LNCaP clone FGC (cell line): ENCODE results near the gene COX8A.

Experiments
- DNase-seq: peaks from one replicate; pipeline ENCODE4 v3.0.0-alpha.2; 2011; ENCODE audit warnings: low read depth
- H3K4me3 ChIP-seq: 2 replicates; pipeline ENCODE4 v1.5.1; 2011; ENCODE audit warnings: mild to moderate bottlenecking, low read depth, low read length, control low read depth
- TF ChIP-seq, protein P1 (sequence below): IDR thresholded peaks from 2 replicates; pipeline ENCODE4 v1.5.1; 2012; ENCODE audit warnings: mild to moderate bottlenecking; ENCODE audit not compliant: control insufficient read depth, insufficient read depth; ENCODE audit errors: extremely low read depth

The COX8A gene

DNA sequence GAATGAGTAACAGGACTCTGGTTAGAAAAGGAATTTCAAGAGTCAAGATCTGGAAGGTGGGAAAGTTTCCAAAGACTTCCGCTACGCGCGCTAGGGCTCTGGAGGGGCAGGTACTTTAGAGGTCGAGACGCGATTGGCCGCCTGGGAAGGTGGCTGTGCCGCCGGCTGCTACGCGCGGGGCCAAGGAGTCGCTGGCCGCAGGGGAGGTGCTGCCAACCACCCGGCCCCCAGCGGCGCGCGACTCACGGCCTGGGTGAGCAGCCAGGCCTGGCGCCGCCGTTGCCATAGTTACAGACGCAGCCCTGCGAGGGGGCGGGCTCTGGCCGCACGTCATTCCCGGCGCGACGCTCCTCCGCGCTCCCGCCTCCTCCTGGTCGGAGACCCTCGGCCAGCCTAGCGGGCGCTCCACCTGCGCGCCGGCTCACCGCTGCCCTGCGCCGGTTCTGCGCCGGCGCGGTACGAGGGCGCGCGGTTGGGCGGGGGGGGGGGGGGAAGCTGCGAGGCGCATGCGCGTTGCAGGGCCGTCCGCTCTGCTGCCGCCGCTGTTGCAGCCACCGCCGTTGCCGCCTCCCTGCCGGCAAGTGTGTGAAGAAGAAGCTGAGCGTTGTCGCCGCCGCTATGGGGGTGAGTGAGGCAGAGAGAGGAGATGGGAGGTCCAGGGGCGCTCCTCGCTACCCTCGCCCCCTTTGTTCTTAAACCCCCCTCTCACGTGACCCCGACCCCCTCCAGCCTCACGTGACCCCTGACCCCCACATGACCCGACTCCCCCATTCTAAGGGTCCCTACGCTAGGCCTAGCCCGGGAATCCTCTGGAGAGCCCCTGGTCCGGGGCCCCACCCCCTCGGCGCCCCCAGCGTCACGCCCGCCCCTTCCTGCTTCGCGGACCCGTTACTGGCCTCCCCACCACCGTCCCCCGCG, 35.7 kb upstream of the COX8A start, which contains the start of gene NAA40:
Gene NAA40, plus strand, starts transcription at position 524 of the 918 bp plus-strand sequence. Its CDS starts 95 bp downstream, at position 619.
- peak within 1 kb of the TSS; percentile 88 for H3K4me3 ChIP-seq
- DNase-seq: peak; percentile 88
- TF ChIP-seq, protein P1, sequence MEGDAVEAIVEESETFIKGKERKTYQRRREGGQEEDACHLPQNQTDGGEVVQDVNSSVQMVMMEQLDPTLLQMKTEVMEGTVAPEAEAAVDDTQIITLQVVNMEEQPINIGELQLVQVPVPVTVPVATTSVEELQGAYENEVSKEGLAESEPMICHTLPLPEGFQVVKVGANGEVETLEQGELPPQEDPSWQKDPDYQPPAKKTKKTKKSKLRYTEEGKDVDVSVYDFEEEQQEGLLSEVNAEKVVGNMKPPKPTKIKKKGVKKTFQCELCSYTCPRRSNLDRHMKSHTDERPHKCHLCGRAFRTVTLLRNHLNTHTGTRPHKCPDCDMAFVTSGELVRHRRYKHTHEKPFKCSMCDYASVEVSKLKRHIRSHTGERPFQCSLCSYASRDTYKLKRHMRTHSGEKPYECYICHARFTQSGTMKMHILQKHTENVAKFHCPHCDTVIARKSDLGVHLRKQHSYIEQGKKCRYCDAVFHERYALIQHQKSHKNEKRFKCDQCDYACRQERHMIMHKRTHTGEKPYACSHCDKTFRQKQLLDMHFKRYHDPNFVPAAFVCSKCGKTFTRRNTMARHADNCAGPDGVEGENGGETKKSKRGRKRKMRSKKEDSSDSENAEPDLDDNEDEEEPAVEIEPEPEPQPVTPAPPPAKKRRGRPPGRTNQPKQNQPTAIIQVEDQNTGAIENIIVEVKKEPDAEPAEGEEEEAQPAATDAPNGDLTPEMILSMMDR: peak; percentile 18; the same call in 1 of the 2 replicates

DNA sequence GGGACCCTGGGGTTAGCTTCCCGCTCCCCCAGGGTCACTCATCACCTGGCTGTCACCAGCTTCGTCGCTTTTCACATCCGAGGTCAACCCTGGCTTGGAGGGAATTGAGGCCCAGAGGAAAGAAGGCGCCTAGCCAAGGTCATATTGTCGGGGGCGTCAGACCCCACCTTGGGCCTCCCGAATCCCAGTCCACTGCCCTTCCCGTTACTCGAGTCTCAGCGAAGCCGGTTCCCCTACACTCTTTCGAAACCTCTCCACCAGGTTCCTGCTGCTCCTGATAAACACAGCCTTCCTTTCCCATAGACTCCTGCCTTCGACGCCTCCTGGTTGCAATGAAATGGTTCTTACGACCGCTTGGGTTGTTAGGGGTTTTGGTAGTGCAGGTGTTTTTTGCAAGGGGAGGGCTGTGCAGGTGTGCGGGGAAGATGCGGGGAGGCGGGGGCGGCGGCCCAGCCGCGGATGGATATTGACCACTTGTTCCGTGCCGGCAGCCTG, 35.0 kb upstream of the COX8A start:
- TF ChIP-seq, protein P1: no peak
- H3K4me3 ChIP-seq: peak overlapping the region; percentile 88
- no peak for DNase-seq

DNA sequence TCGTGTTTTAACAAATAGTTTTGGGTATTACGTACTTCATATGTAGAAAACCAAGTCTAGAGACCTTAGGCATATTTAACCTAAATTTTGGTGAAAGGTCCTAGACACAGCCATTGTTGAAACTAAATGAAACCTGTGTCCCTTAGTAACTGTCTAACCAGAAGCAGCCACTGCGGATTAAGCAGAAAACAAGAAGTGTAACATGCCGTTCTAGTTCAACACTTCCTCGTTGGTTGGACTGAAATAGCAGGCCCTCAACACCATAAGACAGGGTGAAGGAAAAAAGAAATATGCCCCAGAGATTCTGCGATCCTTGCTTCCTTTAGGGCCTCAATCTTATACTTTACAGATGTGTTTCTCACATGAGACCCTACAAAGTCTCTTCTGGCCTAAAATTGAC, 33.6 kb upstream of the COX8A start:
- H3K4me3 ChIP-seq: no peak overlapping the region
- no peak for DNase-seq
- TF ChIP-seq, protein P1: no peak

DNA sequence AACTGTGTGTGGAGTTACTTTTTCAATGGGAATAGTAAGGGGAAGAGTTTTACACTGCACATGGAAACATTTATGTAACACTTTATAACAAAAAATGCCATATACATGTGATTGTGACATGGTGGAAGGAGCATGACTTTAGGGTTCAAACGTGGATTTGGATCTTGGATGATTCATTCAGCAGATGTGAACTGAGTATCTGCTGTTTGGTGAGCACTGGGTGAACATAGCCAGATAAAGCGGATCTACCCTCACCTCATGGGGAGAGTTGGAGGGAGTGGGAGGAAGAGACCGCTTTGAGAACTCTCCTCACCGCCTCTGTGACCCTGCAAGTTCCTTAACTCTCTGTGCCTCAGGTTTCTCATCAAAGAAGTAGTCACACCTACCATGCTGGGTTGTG, 32.5 kb upstream of the COX8A start:
- DNase-seq: no peak
- TF ChIP-seq, protein P1: no peak
- H3K4me3 ChIP-seq: no peak overlapping the region

DNA sequence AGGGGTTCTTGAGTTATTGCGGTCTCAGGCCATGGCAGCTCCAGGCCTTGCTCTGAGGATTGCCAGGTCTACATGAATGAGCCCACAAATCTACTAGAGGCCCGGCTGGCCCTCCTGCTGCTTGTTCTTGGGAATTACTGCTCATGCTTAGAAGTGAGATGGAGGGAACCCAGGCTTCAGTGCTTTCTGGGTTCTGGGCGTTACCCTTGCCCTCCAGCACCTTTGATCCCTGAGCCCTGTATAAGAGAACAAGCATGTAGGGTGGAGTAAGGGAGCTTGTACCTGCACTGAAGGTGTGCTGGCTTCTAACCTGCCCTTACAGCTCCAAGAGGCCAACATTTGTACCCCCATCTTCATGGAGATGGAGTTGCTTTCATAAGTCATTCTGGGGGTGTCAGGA, 31.6 kb upstream of the COX8A start:
- H3K4me3 ChIP-seq: no peak overlapping the region
- no peak for DNase-seq
- TF ChIP-seq, protein P1: no peak

DNA sequence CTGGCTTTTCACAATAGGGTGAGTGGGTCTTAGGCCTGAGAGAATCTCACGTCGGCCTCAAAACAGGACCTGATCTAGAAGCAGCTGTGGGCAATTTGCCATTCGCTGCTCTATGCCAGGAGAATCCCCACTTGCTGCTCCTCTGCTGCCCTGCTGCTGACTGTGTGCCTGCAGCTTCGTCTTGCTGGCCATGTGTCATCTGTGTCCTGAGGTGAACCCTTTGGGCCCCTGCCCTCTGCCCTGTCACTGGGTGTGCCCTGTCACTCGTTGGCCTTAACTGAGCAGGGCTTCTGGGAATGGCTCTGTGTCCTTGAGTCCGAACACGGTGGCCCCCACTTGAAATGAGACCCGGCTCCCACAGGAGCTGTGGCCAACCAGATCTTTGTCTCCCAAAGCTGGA, 29.4 kb upstream of the COX8A start:
- TF ChIP-seq, protein P1: no peak
- peak; percentile 26 for DNase-seq
- no peak overlapping the region for H3K4me3 ChIP-seq
